SK-N-DZ (cell line): ENCODE measurements around the gene COL1A1. TPM values are rescaled to one million over a fixed set of nuclear protein-coding genes. Genes with fewer than 3 reads are reported as not detected.

ENCODE experiments used
- DNase-seq: peaks from one replicate; pipeline ENCODE4 v3.0.0-alpha.2; 2015; ENCODE audit warnings: low spot score
- polyA plus RNA-seq, 2 experiments: library from polyadenylated mRNA; depleted of rRNA; stranded (reverse); fragments of >200 nt; gene quantifications; 2 replicates each; pipeline ENCODE4 v1.2.3, GENCODE V29; 2014

Gene COL1A1
- polyA plus RNA-seq (2014; cell fraction: cytosol; rRNA removed) = 1.2 and 1.4 TPM in 2 replicates
- 0.64 and 7.9 TPM in 2 replicates for polyA plus RNA-seq (2014; cell fraction: nucleus; rRNA removed)

- DNase-seq = no peak
Measured at GRCh38 chr17:50201276-50201854, at the start of gene COL1A1. COL1A1 (minus strand) TSS chr17:50201631; CDS start chr17:50201513, 118 bp downstream.

- no peak for DNase-seq
Measured at GRCh38 chr17:50248255-50248654, 46.8 kb upstream of the COL1A1 start.

GRCh38 chr17:50244771-50245170 is 43.3 kb upstream of the COL1A1 start:
- DNase-seq = no peak

- DNase-seq = no peak
Measured at GRCh38 chr17:50241431-50241830, 40.0 kb upstream of the COL1A1 start.

GRCh38 chr17:50240851-50241250 is 39.4 kb upstream of the COL1A1 start:
- DNase-seq = no peak

- DNase-seq = no peak
Measured at GRCh38 chr17:50239937-50240336, 38.5 kb upstream of the COL1A1 start.

- DNase-seq = no peak
Measured at GRCh38 chr17:50238601-50239280, 37.3 kb upstream of the COL1A1 start.

- no peak for DNase-seq
Measured at GRCh38 chr17:50237901-50238300, 36.5 kb upstream of the COL1A1 start.

- DNase-seq = no peak
Measured at GRCh38 chr17:50234581-50234980, 33.1 kb upstream of the COL1A1 start.

- no peak for DNase-seq
Measured at GRCh38 chr17:50225701-50226240, 24.3 kb upstream of the COL1A1 start.

GRCh38 chr17:50222922-50223321 is 21.5 kb upstream of the COL1A1 start:
- no peak for DNase-seq

GRCh38 chr17:50221864-50222545 is 20.6 kb upstream of the COL1A1 start:
- DNase-seq = no peak

- no peak for DNase-seq
Measured at GRCh38 chr17:50221266-50221863, 19.9 kb upstream of the COL1A1 start.

- DNase-seq = no peak
Measured at GRCh38 chr17:50220811-50221210, 19.4 kb upstream of the COL1A1 start.

- no peak for DNase-seq
Measured at GRCh38 chr17:50219939-50220465, 18.6 kb upstream of the COL1A1 start.

GRCh38 chr17:50219342-50219741 is 17.9 kb upstream of the COL1A1 start:
- DNase-seq = no peak

GRCh38 chr17:50218771-50219315 is 17.4 kb upstream of the COL1A1 start:
- no peak for DNase-seq

GRCh38 chr17:50218071-50218759 is 16.8 kb upstream of the COL1A1 start:
- DNase-seq = no peak

- no peak for DNase-seq
Measured at GRCh38 chr17:50217591-50217990, 16.2 kb upstream of the COL1A1 start.

- DNase-seq = no peak
Measured at GRCh38 chr17:50214976-50215760, 13.7 kb upstream of the COL1A1 start.
